Frontal cortex (tissue), 4 donors: Measurements from ENCODE around the gene BICDL2. TPM values are rescaled to one million over a fixed set of nuclear protein-coding genes. Genes with fewer than 3 reads are reported as not detected.
A peak's percentile ranks its signal among the peaks of the same experiment; 100 is the strongest.

Experiments used
- DNase-seq, 2 donors: peaks; one replicate each; pipeline ENCODE4 v3.0.0; 2012; ENCODE audit warnings: low spot score in 2 of 2
- FAIRE-seq: peaks from 2 replicates; lab custom pipeline; 2012; peaks lifted over from hg19 to GRCh38; lab: Jason Lieb, UNC
- small RNA-seq: library from RNA; depleted of rRNA; stranded (forward); fragments of <200 nt; gene quantifications from one replicate; pipeline ENCODE3, GENCODE V24; 2014
- total RNA-seq: library from RNA; depleted of rRNA; stranded (reverse); fragments of >200 nt; gene quantifications from one replicate; pipeline ENCODE4 v1.2.3, GENCODE V29; 2014
- donor health status: control.
- donor health status: control.
- donor health status: control.

Gene BICDL2
- total RNA-seq, 1 donor from 2014 or later = not detected

DNA sequence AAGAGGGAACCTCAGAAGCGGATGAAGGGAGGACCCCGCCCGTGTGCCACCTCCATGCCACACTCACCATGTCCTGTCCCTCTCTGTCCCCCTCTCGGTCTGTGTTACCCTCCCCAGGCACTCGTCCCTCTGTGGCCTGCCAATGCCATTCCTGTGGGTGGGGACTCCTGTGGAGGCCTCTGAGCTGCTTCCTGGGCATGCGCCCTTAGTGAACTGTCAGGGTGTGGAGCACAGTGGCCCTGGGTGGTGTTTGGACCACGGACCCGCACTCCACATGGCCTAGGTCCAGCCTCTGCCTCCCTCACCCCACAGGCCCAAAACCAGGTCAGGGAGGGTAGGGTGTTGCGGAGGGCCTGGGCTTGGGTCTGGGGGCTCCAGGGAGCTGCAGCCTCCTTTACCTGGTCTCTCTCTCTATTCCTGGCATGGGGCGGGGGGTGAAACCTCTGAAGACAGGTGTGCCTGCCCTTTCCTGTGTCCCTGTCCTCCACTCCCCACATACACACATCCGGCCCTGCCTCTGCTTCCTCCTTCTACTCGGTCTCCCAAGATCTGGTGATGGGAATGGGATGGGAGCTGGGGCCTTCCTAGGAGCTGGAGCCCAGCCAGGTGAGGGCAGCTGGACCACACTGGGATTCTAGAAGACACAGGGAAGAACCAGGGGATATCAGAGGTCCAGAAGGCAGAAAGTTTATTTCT is 45.0 kb downstream of the BICDL2 start:
- FAIRE-seq = no peak
- DNase-seq = no peak

DNA sequence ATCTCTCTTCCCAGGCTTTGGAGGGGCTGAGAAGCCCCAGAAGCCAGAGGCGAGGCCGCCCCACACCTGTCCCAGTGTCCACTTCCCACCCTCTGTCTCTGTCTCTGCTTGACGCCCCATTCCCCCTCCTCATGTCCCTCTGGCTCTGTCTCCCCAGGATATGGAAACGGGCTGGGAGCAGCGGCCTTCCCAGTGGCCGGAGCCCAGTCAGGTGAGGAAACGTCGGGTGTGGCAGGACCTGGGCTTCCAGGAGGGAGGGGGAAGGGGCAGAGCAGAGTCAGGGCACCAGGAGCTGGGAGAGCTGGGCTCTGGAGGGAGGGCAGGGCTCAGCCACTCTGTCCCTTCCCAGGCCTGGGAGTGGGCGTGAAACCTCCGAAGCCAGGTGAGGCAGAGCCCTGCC is 45.9 kb downstream of the BICDL2 start:
- FAIRE-seq (no peak), DNase-seq (no peak)

- no peak for FAIRE-seq
- DNase-seq = no peak
These were observed 48.1 kb downstream of the BICDL2 start for GRCh38 chr16:2988590-2989099.

DNA sequence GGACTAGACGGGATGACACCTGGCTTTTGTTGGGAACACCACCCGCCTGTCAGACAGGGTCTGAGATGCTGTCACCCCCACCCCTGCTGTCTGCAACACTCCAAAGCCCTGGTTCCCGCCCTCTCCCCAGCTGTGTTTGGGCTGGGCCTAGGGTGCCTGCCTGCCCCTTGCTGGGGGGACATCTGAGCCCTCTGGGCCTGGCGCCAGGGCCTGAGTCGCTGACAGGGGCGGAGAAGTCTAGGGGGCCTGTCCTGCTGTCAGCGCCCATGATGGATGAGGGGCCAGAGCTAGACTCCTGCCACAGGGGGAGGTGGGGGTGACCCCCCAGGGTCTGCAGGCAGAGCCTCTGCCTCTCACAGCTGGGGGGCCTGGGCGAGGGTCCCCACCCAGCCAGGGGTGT is 48.9 kb downstream of the BICDL2 start:
- no peak for FAIRE-seq

DNA sequence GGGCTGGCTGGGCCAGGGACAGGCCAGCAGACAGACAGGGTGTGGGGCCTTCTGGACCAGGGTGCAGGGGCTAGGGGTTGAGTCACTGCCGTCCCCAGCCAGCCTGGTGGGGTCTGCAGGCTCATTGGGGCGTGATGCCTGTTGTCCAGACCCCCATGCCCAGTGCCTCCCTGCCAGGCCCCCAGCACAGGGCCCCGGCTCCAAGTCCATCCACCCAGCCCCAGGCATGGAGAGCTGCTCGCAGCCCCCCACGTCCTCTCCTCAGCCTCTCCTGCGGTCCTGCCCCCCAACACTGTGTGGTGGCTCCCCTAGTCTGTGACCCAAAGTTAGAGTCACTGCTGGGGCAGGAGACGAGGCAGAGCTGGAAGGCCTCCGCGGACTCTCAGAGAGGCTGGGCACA is 49.5 kb downstream of the BICDL2 start:
- DNase-seq = no peak
- no peak for FAIRE-seq

More for the DNA sequence above, 48.9 kb downstream of the BICDL2 start:
- DNase-seq = no peak

DNA sequence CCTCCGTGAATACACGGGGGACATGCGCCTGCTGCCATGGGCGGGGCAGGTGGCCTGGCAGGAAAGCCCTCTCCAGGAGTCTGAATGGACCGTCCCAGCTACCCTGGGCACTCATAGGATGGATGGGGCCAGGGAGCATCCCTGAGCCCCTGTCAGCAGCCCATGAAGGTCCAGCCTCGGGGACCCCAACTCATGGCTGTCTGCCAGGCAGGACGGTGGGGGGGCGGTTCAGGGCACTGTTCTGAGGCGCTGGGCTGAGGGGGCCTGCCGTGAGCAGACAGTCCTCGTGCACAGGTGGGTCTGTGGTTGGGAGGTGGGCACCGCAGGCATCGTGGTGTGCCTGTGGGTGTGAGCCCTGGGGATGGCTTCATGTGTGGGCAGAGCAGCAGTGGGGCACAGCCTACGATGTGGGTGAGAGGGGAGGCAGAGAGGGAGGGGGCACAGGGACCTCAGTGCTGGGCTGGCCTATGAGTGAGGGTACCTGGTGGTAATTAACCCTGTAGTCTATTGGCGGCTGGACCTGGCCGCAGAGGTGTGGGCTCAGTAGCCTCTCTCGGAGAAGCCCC is 50.0 kb downstream of the BICDL2 start:
- FAIRE-seq = no peak
- DNase-seq = no peak

DNA sequence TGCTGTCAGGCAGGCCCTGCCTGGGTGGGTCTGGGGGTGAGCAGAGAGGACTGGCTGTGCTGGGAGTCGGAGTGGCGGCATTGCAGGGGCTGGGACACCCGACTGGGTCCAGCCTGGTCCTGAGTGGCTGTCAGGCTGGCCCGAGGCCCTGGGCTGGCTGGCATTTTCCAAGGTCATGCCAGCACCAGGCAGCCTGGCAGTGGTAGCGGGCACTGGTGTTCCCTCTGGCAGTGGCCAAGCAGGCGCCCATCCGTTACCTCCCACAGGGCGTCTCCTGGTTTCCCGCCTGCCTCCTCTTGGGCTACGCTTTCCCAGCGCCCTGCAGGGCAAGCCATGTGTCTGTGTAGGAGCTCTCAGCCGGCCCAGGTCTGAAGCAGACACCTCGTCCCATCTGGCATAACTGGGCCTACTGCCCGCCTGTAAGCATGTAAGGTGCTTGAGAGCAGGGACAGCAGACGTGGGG is 50.8 kb downstream of the BICDL2 start:
- DNase-seq (no peak), FAIRE-seq (no peak)

DNA sequence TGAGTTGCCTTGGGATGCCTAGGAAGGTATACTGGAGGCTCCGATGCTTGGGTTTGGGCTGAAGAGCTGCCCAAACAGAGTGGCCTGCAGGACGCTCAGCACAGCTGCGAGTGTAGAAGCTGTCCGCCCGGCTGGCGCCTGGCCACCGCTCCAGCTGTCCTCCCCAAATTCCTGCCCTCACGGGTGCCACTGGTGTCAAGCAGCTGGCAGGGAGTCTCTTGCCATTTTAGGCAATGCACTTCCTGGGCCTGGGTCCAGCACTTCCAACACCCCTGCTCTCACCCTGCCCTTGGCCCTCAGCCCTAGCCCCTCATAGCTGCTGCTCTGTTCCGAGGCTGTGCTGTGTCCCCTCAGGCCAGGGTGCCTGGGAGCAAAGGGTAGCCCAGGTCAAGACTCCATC is 51.3 kb downstream of the BICDL2 start:
- FAIRE-seq (no peak), DNase-seq (no peak)

DNA sequence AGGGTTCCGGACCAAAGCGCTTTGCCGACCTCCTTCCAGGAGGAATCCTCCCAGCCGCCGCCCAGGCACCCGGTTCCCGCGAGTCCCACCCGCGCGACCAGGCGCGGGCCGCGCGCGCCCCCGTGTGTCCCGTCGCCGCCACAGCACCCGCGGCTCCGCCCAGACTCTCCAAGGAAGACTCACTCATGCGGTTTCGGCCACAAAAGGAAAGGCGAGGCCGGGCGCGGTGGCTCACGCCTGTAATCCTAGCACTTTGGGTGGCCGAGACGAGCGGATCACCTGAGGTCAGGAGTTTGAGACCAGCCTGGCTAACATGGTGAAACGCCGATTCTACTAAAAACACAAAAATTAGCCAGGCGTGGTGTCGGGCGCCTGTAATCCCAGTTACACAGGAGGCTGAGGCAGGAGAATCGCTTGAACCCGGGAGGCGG is 53.0 kb downstream of the BICDL2 start:
- DNase-seq (peak; percentile 88 to 96), FAIRE-seq (no peak)

DNA sequence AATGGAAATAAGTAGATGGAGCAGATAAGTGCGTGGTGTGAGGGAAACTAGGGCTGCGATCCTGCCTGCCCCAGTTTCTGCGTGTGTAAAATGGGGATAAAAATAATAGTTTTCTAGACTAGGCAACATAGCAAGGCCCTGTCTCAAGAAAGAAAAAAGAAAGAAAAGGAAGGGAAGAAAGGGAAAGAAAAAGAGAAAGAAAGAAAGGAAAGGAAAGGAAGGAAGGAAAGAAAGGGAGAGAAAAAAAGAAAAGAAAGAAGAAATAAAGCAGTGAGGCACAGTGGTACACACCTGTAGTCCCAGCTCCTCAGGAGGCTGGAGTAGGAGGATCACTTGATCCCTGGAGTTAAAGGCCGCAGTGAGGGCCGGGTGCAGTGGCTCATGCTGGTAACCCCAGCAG is 54.3 kb downstream of the BICDL2 start:
- DNase-seq (no peak), FAIRE-seq (no peak)

DNA sequence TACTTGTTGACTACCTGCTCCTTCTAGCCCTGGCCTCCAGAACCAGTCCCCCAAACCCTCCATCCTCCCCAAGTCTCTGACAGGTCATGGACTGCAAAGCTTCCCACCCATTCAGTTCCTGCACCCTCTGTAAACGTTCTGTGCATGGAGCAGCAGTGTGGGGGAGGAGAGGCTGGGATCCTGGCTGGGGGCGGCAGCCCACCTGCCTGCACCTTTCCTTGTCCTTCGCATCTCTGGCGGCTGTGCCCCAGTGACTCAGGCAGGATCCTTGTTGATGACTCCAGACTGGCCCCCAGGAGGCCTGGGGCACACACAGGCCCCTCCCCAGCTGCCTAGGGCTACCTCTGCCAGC is 54.9 kb downstream of the BICDL2 start:
- FAIRE-seq = no peak
- DNase-seq = no peak

GRCh38 chr16:2981177-2981898 is 55.4 kb downstream of the BICDL2 start:
- DNase-seq = no peak
- no peak for FAIRE-seq

GRCh38 chr16:2980227-2981176 is 56.2 kb downstream of the BICDL2 start, which contains the start of gene PKMYT1:
Gene PKMYT1 (minus strand): TSS chr16:2980446. CDS start chr16:2979657, 789 bp downstream.
- FAIRE-seq = no peak

DNA sequence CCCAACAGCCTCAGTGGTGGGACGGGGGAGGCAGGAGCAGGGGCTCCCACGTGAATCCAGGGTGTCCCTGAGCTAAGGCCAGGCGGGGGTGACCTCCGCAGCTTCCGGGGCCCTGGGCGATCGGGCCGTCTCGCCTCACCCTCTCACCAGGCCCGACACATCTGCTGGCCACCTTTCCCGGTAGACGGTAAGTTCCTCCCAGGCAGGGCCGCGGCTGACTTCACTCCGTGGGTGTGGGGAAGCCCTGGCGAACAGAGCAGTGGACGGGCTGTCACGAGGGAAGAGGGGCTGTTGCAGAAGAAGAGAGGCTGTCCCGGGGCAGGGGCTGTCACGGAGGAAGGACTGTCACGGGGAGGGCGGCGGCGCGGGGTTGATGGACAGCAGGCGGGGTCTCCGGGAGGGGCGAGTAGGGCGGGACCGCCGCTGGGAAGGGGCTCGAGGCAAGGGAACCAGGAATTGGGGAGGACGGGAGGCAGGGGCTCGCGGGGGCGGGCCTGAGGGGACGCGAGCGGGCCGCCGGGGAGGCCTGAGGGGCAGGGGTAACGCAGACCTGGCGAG is 57.0 kb downstream of the BICDL2 start:
- FAIRE-seq (no peak), DNase-seq (no peak)

More at GRCh38 chr16:2980227-2981176, 56.2 kb downstream of the BICDL2 start, which contains the start of gene PKMYT1:
- peak; percentile 100 for DNase-seq

Small RNA genes lying within 50 kb of the gene (small RNA-seq; reads per million reads assigned to genes)
- gene LINC00514 (not detected), gene RNU1-22P (0.20 reads per million)

Other genes starting within 250 kb of the BICDL2 start
- not detected for gene PRSS33, start 249.4 kb downstream of the BICDL2 start, total RNA-seq
- not detected for gene PRSS41, start 238.5 kb downstream of the BICDL2 start, total RNA-seq
- not detected for gene PRSS21, start 219.7 kb downstream of the BICDL2 start, total RNA-seq
- gene ZG16B, start 206.6 kb downstream of the BICDL2 start, total RNA-seq = not detected
- gene PRSS22, start 178.8 kb downstream of the BICDL2 start, total RNA-seq = not detected
- gene FLYWCH2, start 153.7 kb downstream of the BICDL2 start, total RNA-seq = 46.5 TPM
- 22.8 TPM for gene FLYWCH1, start 125.0 kb downstream of the BICDL2 start, total RNA-seq
- not detected for gene KREMEN2, start 72.7 kb downstream of the BICDL2 start, total RNA-seq
- gene PAQR4, start 67.6 kb downstream of the BICDL2 start, total RNA-seq = 18.3 TPM
- gene PKMYT1, start 56.5 kb downstream of the BICDL2 start, total RNA-seq = 1.2 TPM
- gene CLDN9, start 24.0 kb downstream of the BICDL2 start, total RNA-seq = not detected
- 0.41 TPM for gene CLDN6, start 18.8 kb downstream of the BICDL2 start, total RNA-seq
- 0.82 TPM for gene TNFRSF12A, start 16.6 kb downstream of the BICDL2 start, total RNA-seq
- 15.5 TPM for gene HCFC1R1, start 13.0 kb downstream of the BICDL2 start, total RNA-seq
- 6.1 TPM for gene THOC6, start 12.9 kb downstream of the BICDL2 start, total RNA-seq
- gene MMP25, start 9.6 kb upstream of the BICDL2 start, total RNA-seq = 0.41 TPM
- gene IL32, start 28.7 kb upstream of the BICDL2 start, total RNA-seq = 0.82 TPM
- not detected for gene ZSCAN10, start 62.4 kb upstream of the BICDL2 start, total RNA-seq
- 17.9 TPM for gene ZNF205, start 75.6 kb upstream of the BICDL2 start, total RNA-seq
- 6.9 TPM for gene ZNF213, start 98.1 kb upstream of the BICDL2 start, total RNA-seq
- 0.41 TPM for gene OR1F1, start 151.3 kb upstream of the BICDL2 start, total RNA-seq
- gene ZNF200, start 198.2 kb upstream of the BICDL2 start, total RNA-seq = 16.7 TPM
- under 0.01 TPM for gene MEFV, start 219.7 kb upstream of the BICDL2 start, total RNA-seq
- gene ZNF263, start 246.5 kb upstream of the BICDL2 start, total RNA-seq = 45.7 TPM